HCT116 (cell line): ENCODE results near the gene NRIP3. TPM values are rescaled to one million over a fixed set of nuclear protein-coding genes. Genes with fewer than 3 reads are reported as not detected.

Experiments
- ATAC-seq: fragments of 200-7000 bp; cut with Tn5 transposase; 2 replicates; pipeline ENCODE4 v1.9.1; 2020; ENCODE audit warnings: mild to moderate bottlenecking, moderate library complexity
- BruUV-seq: library from RNA; stranded (reverse); fragments of 400-500 nt; replicated peaks from 2 replicates; lab custom pipeline; 2021; lab: Mats Ljungman, UMichigan
- CTCF ChIA-PET: fragments of 300-600 bp; sonication (Branson Sonifier 250); formaldehyde crosslinking; loops from one replicate; lab custom pipeline; 2021; ENCODE audit warnings: antibody characterized with exemption; lab: Charles Lee
- POLR2A ChIA-PET: fragments of 300-600, 350-600 bp; sonication (Branson Sonifier 250); formaldehyde crosslinking; loops from one replicate; lab custom pipeline; 2021; ENCODE audit warnings: antibody characterized with exemption; lab: Charles Lee
- RAD21 ChIA-PET, 2 experiments: fragments of 300-600 bp; sonication (Branson Sonifier 250); formaldehyde crosslinking; loops; one replicate each; lab custom pipeline; 2023; ENCODE audit warnings: low total read pairs in 2 of 2; ENCODE audit not compliant: uncharacterized antibody in 2 of 2, unreplicated experiment in 2 of 2, low non-redundant PET in 1 of 2; lab: Charles Lee
- DNase-seq: peaks from one replicate; pipeline ENCODE4 v3.0.0-alpha.2; 2010; ENCODE audit warnings: low read depth, low spot score
- H2AFZ ChIP-seq: fragments of 200-600 bp; shearing (Covaris generic), sonication (generic); 2 replicates; pipeline ENCODE4 v1.6.1; 2017; ENCODE audit warnings: low read depth, mixed run types, mixed read lengths, antibody characterized with exemption, low read length; ENCODE audit not compliant: poor library complexity, severe bottlenecking
- H3K27ac ChIP-seq: 2 replicates; pipeline ENCODE4 v1.5.1; 2012; ENCODE audit warnings: low read depth, low read length
- H3K27me3 ChIP-seq: fragments of 200-600 bp; sonication (generic); 2 replicates; pipeline ENCODE4 v1.6.1; 2016; ENCODE audit warnings: mixed run types, low read length, mixed read lengths; ENCODE audit not compliant: insufficient read depth
- H3K36me3 ChIP-seq, 2 experiments: fragments of 200-500 bp in 1 of 2; fragments of 200-600 bp in 1 of 2; sonication (Bioruptor generic) in 1 of 2; sonication (generic) in 1 of 2; 2 replicates each; pipeline versions ENCODE4 v1.5.1 to v1.6.1; 2014 to 2016; ENCODE audit warnings: low read length in 2 of 2, inconsistent platforms in 1 of 2, mixed read lengths in 1 of 2, mixed run types in 1 of 2; ENCODE audit not compliant: insufficient read depth in 2 of 2, control insufficient read depth in 1 of 2
- H3K4me1 ChIP-seq, 2 experiments: fragments of 200-600 bp in 1 of 2; sonication (generic) in 1 of 2; 2 replicates each; pipeline versions ENCODE4 v1.5.1 to v1.6.1; 2012 to 2017; ENCODE audit warnings: low read length in 2 of 2, inconsistent platforms in 1 of 2, mild to moderate bottlenecking in 1 of 2, mixed read lengths in 1 of 2, mixed run types in 1 of 2, moderate library complexity in 1 of 2; ENCODE audit not compliant: insufficient read depth in 2 of 2, control insufficient read depth in 1 of 2
- H3K4me2 ChIP-seq: fragments of 200-600 bp; sonication (generic); 2 replicates; pipeline ENCODE4 v1.6.1; 2017; ENCODE audit warnings: mixed run types, low read length, mixed read lengths
- H3K4me3 ChIP-seq, 2 experiments: fragments of 200-600 bp in 1 of 2; sonication (generic) in 1 of 2; replicated peaks in 1 of 2; 2 replicates each; pipeline ENCODE4 v1.5.1; 2011 to 2016; ENCODE audit warnings: low read length in 2 of 2, control low read depth in 1 of 2, low read depth in 1 of 2, mild to moderate bottlenecking in 1 of 2, mixed read lengths in 1 of 2, mixed run types in 1 of 2
- H3K79me2 ChIP-seq: fragments of 200-600 bp; sonication (generic); 2 replicates; pipeline ENCODE4 v1.6.1; 2017; ENCODE audit warnings: mild to moderate bottlenecking, mixed run types, low read length, moderate library complexity, mixed read lengths; ENCODE audit not compliant: insufficient read depth
- H3K9ac ChIP-seq: fragments of 200-600 bp; sonication (generic); 2 replicates; pipeline ENCODE4 v1.6.1; 2016; ENCODE audit warnings: low read length, mixed read lengths
- H3K9me2 ChIP-seq: fragments of 200-600 bp; sonication (generic), shearing (Covaris generic); 2 replicates; pipeline ENCODE4 v1.6.1; 2017; ENCODE audit warnings: mixed run types, mild to moderate bottlenecking, moderate library complexity; ENCODE audit not compliant: insufficient read depth
- H3K9me3 ChIP-seq, 2 experiments: fragments of 200-500 bp in 1 of 2; fragments of 200-600 bp in 1 of 2; sonication (Bioruptor generic) in 1 of 2; sonication (generic) in 1 of 2; 2 replicates each; pipeline ENCODE4 v1.6.1; 2014 to 2017; ENCODE audit warnings: low read length in 2 of 2, mixed read lengths in 2 of 2, inconsistent platforms in 1 of 2, low read depth in 1 of 2, mild to moderate bottlenecking in 1 of 2, mixed run types in 1 of 2, moderate library complexity in 1 of 2; ENCODE audit not compliant: control insufficient read depth in 1 of 2, insufficient read depth in 1 of 2
- H4K20me1 ChIP-seq: fragments of 200-600 bp; sonication (generic), shearing (Covaris generic); 2 replicates; pipeline ENCODE4 v1.6.1; 2017; ENCODE audit warnings: mixed run types, mild to moderate bottlenecking, moderate library complexity; ENCODE audit not compliant: insufficient read depth
- CBX3 ChIP-seq: IDR thresholded peaks from 2 replicates; pipeline ENCODE4 v1.6.1; 2012; ENCODE audit warnings: low read depth
- CEBPB ChIP-seq: IDR thresholded peaks from 2 replicates; pipeline ENCODE4 v1.6.1; 2012; ENCODE audit warnings: low read depth
- CTCF ChIP-seq, 3 experiments: fragments of 200-600 bp in 1 of 3; sonication (generic) in 1 of 3; IDR thresholded peaks in 2 of 3; conservative IDR thresholded peaks in 1 of 3; 2 replicates each; pipeline ENCODE4 v1.5.1; 2012 to 2017; ENCODE audit warnings: low read depth in 2 of 3, low read length in 2 of 3, antibody characterized with exemption in 1 of 3, borderline replicate concordance in 1 of 3, control low read depth in 1 of 3, mild to moderate bottlenecking in 1 of 3, mixed read lengths in 1 of 3, mixed run types in 1 of 3, moderate library complexity in 1 of 3; ENCODE audit not compliant: insufficient read depth in 1 of 3
- EGR1 ChIP-seq: IDR thresholded peaks from 2 replicates; pipeline ENCODE4 v1.6.1; 2012; ENCODE audit warnings: low read depth
- EZH2phosphoT487 ChIP-seq: fragments of 200-600 bp; IDR thresholded peaks from 2 replicates; pipeline ENCODE4 v1.6.1; 2018; ENCODE audit warnings: antibody characterized with exemption, borderline replicate concordance
- MAX ChIP-seq: IDR thresholded peaks from 2 replicates; pipeline ENCODE4 v1.6.1; 2012
- SIN3A ChIP-seq: IDR thresholded peaks from 2 replicates; pipeline ENCODE4 v1.6.1; 2012; ENCODE audit warnings: low read depth
- SRF ChIP-seq: IDR thresholded peaks from 2 replicates; pipeline ENCODE4 v1.6.1; 2012; ENCODE audit warnings: low read depth
- ZBTB33 ChIP-seq: IDR thresholded peaks from 2 replicates; pipeline ENCODE4 v1.6.1; 2011; ENCODE audit warnings: mild to moderate bottlenecking, low read length, moderate library complexity; ENCODE audit not compliant: insufficient replicate concordance; ENCODE audit errors: extremely low read depth
- ZNF274 ChIP-seq: fragments of 200-500 bp; sonication (Bioruptor generic); IDR thresholded peaks from 2 replicates; pipeline ENCODE4 v1.6.1; 2014; ENCODE audit warnings: mild to moderate bottlenecking, low read depth, low read length, inconsistent platforms
- intact Hi-C: fragments of 100-400 bp; cut with micrococcal nuclease; formaldehyde crosslinking; loops from 2 replicates; pipeline ENCODE4 v1.10.0; 2022
- total RNA-seq: library from RNA; stranded (reverse); gene quantifications from one replicate; pipeline ENCODE4 v1.2.1, GENCODE V29; 2021; ENCODE audit not compliant: unreplicated experiment

Gene NRIP3
- total RNA-seq, 1 experiment from 2014 or later: 0.15 TPM

- ATAC-seq: no peak
- RAD21 ChIA-PET: no interaction called here
- H2AFZ ChIP-seq: no peak within 1 kb of the TSS
Observed at GRCh38 chr11:8932564-8933180, 71.1 kb downstream of the NRIP3 start, which contains the start of gene C11orf16. C11orf16 (minus strand) TSS chr11:8932947; CDS start chr11:8932308, 639 bp downstream.

More at GRCh38 chr11:8932564-8933180, 71.1 kb downstream of the NRIP3 start, which contains the start of gene C11orf16:
- ChIA-PET POLR2A (no interaction called here), CTCF (no interaction called here)
- intact Hi-C loops: no loop called here
- peaks cover 12 to 20% of the 10 kb centered on the region in 2 experiments for H3K4me1 ChIP-seq
- no peak within 1 kb of the TSS for H3K9ac ChIP-seq
- no peak within 1 kb of the TSS for H3K4me3 ChIP-seq
- H3K27me3 ChIP-seq: no peaks in the 10 kb centered on the region
- BruUV-seq: no TSS peak
- no peak for DNase-seq
- no peaks in the 10 kb centered on the region for H3K36me3 ChIP-seq
- no peaks in the 10 kb centered on the region for H3K9me3 ChIP-seq
- H3K27ac ChIP-seq: no peak within 1 kb of the TSS; the same call in 1 of the 2 replicates
- H3K9me2 ChIP-seq: no peaks in the 10 kb centered on the region
- TF ChIP-seq CTCF (IDR thresholded peaks at IDR 0.05 in 2 of 3, conservative IDR thresholded peaks at IDR 0.05 in 1 of 3; ENCODE audit: borderline replicate concordance in 1 of 3, insufficient read depth in 1 of 3, low read depth in 2 of 3, low read length in 2 of 3): no peak
- TF ChIP-seq SRF: no peak
- TF ChIP-seq SIN3A: no peak
- no peak for TF ChIP-seq MAX
- no peak for TF ChIP-seq EZH2phosphoT487
- no peak for TF ChIP-seq CEBPB
- no peak for TF ChIP-seq ZBTB33
- TF ChIP-seq CBX3: no peak
- TF ChIP-seq ZNF274: no peak
- no peak for TF ChIP-seq EGR1
- no peak within 1 kb of the TSS for H3K4me2 ChIP-seq
- no peaks in the 10 kb centered on the region for H4K20me1 ChIP-seq
- no peaks in the 10 kb centered on the region for H3K79me2 ChIP-seq

Other genes starting within 250 kb of the NRIP3 start
- 30.3 TPM for gene AKIP1, start 92.8 kb downstream of the NRIP3 start, total RNA-seq
- not detected for gene C11orf16, start 71.1 kb downstream of the NRIP3 start, total RNA-seq
- gene ASCL3, start 61.0 kb downstream of the NRIP3 start, total RNA-seq: not detected
- 26.8 TPM for gene TMEM9B, start 39.6 kb downstream of the NRIP3 start, total RNA-seq
- 1.3 TPM for gene SCUBE2, start 87.6 kb upstream of the NRIP3 start, total RNA-seq